ENCODE measurements around the gene ANXA11. TPM values are rescaled to one million over a fixed set of nuclear protein-coding genes. Genes with fewer than 3 reads are reported as not detected.

Gene ANXA11
- total RNA-seq, 2 experiments from 2014 or later = 153 to 159 TPM

GRCh38 chr10:80118669-80119068 lies 86.7 kb downstream of the ANXA11 start:
- H3K9me3 Mint-ChIP-seq = no peaks in the 10 kb centered on the region
- no peaks in the 10 kb centered on the region for H3K4me1 Mint-ChIP-seq (ENCODE audit: low read depth)
- no peak for TF ChIP-seq CTCF (IDR thresholded peaks at IDR 0.05)
- H3K9me3 ChIP-seq (ENCODE audit: control insufficient read depth in 1 of 2, insufficient read depth in 1 of 2, low read length in 2 of 2) = no peaks in the 10 kb centered on the region
- H3K27me3 Mint-ChIP-seq = no peaks in the 10 kb centered on the region
- POLR2A ChIA-PET = no interaction called here
- intact Hi-C loops (cut with DNase I, micrococcal nuclease) = no loop called here
- no peak overlapping the region for H3K4me3 ChIP-seq (ENCODE audit: low read length)
- ATAC-seq (ENCODE audit: poor library complexity) (no peak), DNase-seq (no peak)
- CTCF ChIA-PET = interaction anchor here (1.5 kb wide), 1 partner anchor 12 kb away, joined by 3 read pairs; no protein-coding TSS in a partner anchor
- peaks cover 0 to 4% of the 10 kb centered on the region in 2 experiments for H3K27me3 ChIP-seq (ENCODE audit: control insufficient read depth in 1 of 2, insufficient read depth in 2 of 2, low read length in 2 of 2)
- H3K4me3 Mint-ChIP-seq = no peak overlapping the region
- no peaks in the 10 kb centered on the region for H3K4me1 ChIP-seq (ENCODE audit: insufficient read depth, low read length)
- H3K36me3 ChIP-seq (ENCODE audit: insufficient read depth, low read length) = no peaks in the 10 kb centered on the region
- no peaks in the 10 kb centered on the region for H3K36me3 Mint-ChIP-seq (ENCODE audit: low read depth)
- H3K27ac ChIP-seq (ENCODE audit: low read depth in 1 of 2, low read length in 2 of 2) = no peak overlapping the region
- H3K27ac Mint-ChIP-seq = no peak overlapping the region

- intact Hi-C loops (cut with DNase I, micrococcal nuclease) = no loop called here
- DNase-seq = no peak
- no peak overlapping the region for H3K27ac Mint-ChIP-seq
- Histone ChIP-seq H3K27me3 (ENCODE audit: control insufficient read depth in 1 of 2, insufficient read depth in 2 of 2, low read length in 2 of 2) (no peaks in the 10 kb centered on the region), H3K36me3 (ENCODE audit: insufficient read depth, low read length) (no peaks in the 10 kb centered on the region), H3K4me3 (ENCODE audit: low read length) (no peak overlapping the region), H3K27ac (ENCODE audit: low read depth in 1 of 2, low read length in 2 of 2) (no peak overlapping the region), H3K9me3 (ENCODE audit: control insufficient read depth in 1 of 2, insufficient read depth in 1 of 2, low read length in 2 of 2) (peaks cover 14 to 15% of the 10 kb centered on the region in 2 experiments), H3K4me1 (ENCODE audit: insufficient read depth, low read length) (peaks cover 6% of the 10 kb centered on the region)
- H3K4me3 Mint-ChIP-seq = no peak overlapping the region
- CTCF ChIA-PET = no interaction called here
- no peaks in the 10 kb centered on the region for H3K4me1 Mint-ChIP-seq (ENCODE audit: low read depth)
- POLR2A ChIA-PET = no interaction called here
- peaks cover 13% of the 10 kb centered on the region for H3K9me3 Mint-ChIP-seq
- no peak for ATAC-seq (ENCODE audit: poor library complexity)
- no peaks in the 10 kb centered on the region for H3K36me3 Mint-ChIP-seq (ENCODE audit: low read depth)
- no peak for TF ChIP-seq CTCF (IDR thresholded peaks at IDR 0.05)
- no peaks in the 10 kb centered on the region for H3K27me3 Mint-ChIP-seq
Measured at GRCh38 chr10:80110986-80111385, 94.4 kb downstream of the ANXA11 start.

DNA sequence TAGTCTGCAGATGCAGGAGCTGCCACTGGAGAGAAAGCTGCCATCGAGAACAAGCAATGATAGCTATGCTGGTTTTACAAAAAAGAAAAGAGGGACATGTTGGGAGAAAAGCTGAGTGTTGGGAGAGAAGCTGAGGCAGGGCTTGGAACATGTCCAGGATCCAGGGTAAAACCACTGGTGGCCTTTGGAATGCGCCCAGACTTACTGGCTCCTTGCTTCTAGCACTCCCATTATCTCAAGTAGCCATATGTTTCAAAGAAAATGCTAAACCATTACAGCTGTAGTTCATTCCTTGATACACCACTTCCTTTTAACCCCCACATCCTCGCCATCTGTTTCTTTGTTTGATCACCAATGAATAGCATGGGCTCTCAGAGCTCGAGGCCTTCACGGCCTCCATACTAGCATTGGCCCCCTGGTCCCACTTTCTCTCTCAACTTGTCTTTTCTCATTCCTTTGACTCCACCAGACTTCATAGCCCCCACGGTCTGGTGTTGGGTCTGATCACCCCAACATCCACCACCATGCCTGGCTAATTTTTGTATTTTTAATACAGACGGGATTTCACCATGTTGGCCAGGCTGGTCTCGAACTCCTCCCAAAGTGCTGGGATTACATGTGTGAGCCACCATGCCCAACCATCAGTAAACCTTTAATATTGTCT lies 96.6 kb downstream of the ANXA11 start:
- CTCF ChIA-PET = no interaction called here
- POLR2A ChIA-PET = no interaction called here
- Mint-ChIP-seq H3K4me3 (no peak overlapping the region), H3K27ac (no peak overlapping the region), H3K27me3 (no peaks in the 10 kb centered on the region), H3K4me1 (ENCODE audit: low read depth) (peaks cover 12% of the 10 kb centered on the region), H3K9me3 (peaks cover 13% of the 10 kb centered on the region), H3K36me3 (ENCODE audit: low read depth) (no peaks in the 10 kb centered on the region)
- ATAC-seq (ENCODE audit: poor library complexity) (no peak), DNase-seq (no peak)
- Histone ChIP-seq H3K4me1 (ENCODE audit: insufficient read depth, low read length) (peaks cover 18% of the 10 kb centered on the region), H3K9me3 (ENCODE audit: control insufficient read depth in 1 of 2, insufficient read depth in 1 of 2, low read length in 2 of 2) (peaks cover 14 to 15% of the 10 kb centered on the region in 2 experiments), H3K36me3 (ENCODE audit: insufficient read depth, low read length) (no peaks in the 10 kb centered on the region), H3K27ac (ENCODE audit: low read depth in 1 of 2, low read length in 2 of 2) (no peak overlapping the region), H3K27me3 (ENCODE audit: control insufficient read depth in 1 of 2, insufficient read depth in 2 of 2, low read length in 2 of 2) (no peaks in the 10 kb centered on the region), H3K4me3 (ENCODE audit: low read length) (no peak overlapping the region)
- intact Hi-C loops (cut with DNase I, micrococcal nuclease) = no loop called here
- TF ChIP-seq CTCF (IDR thresholded peaks at IDR 0.05) = no peak

Data from CD4-positive, alpha-beta T cell (primary cell).